Nephron progenitor cell (in vitro differentiated cells): ENCODE data around the gene PRPF6.
A peak's percentile ranks its signal among the peaks of the same experiment; 100 is the strongest.

ENCODE experiments used
- DNase-seq: peaks from one replicate; pipeline ENCODE4 v3.0.0; 2021
- H3K27ac Mint-ChIP-seq: 2 replicates; pipeline ENCODE4 v1.8.0; 2021; ENCODE audit warnings: mild to moderate bottlenecking, moderate library complexity, mixed read lengths
- H3K27me3 Mint-ChIP-seq: 2 replicates; pipeline ENCODE4 v1.8.0; 2021; ENCODE audit warnings: mild to moderate bottlenecking, low read depth, mixed read lengths; ENCODE audit not compliant: poor library complexity
- H3K36me3 Mint-ChIP-seq: 2 replicates; pipeline ENCODE4 v1.8.0; 2021; ENCODE audit warnings: low read depth, mixed read lengths
- H3K4me1 Mint-ChIP-seq: 2 replicates; pipeline ENCODE4 v1.8.0; 2021; ENCODE audit warnings: mixed read lengths
- H3K4me3 Mint-ChIP-seq: 2 replicates; pipeline ENCODE4 v1.8.0; 2021; ENCODE audit warnings: mild to moderate bottlenecking, moderate library complexity, mixed read lengths
- H3K9me3 Mint-ChIP-seq: 2 replicates; pipeline ENCODE4 v1.8.0; 2021; ENCODE audit warnings: mild to moderate bottlenecking, moderate library complexity, mixed read lengths
- TF ChIP-seq, protein P1 (sequence below): fragments of 200-600 bp; sonication (generic); IDR thresholded peaks from 2 replicates; pipeline ENCODE4 v1.5.0; 2021; ENCODE audit warnings: antibody characterized with exemption

PRPF6 gene

DNA sequence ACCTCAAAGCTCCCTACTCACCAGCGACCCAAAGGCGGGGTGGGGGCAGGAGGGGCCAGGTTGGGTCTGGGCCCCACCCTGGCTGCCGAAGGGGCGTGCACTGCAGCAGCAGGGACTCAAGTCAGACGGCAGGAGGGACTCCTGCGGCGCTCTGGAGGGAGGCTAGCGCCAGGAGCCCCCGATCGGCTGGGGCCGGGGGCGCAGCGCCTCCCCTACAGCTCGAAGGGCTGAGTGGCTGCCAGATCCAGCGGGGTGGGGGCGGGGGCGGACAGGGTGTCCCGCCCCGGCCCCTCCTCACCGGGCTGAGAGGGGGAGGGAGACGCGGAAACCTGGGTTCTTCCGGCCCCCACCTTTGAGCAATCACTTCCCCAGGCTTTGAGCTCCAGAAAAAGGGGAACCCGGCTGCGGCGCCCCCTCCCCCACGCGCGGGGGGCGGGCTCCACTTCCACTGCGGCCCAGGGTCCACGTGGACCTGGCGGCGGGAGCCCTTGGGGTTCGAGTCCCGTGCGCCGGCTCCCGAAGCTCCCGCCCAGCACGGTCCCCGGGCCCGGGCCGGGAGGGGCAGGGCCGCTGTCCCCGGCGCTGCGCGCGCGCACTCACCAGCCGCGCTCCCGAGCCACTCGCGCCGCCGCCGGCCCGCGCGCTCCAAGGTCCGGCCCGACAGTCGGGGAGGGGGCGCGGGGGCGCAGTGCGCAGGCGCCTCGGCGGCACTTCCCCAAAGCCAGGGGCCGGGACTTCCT is 98.5 kb downstream of the PRPF6 start, which contains the start of gene RGS19:
Gene RGS19 (minus strand): TSS at position 246 of the 740 bp plus-strand sequence. CDS start 2,632 bp downstream, outside the sequence.
- H3K27me3 Mint-ChIP-seq = peaks cover 33% of the 10 kb centered on the region
- TF ChIP-seq, protein P1, sequence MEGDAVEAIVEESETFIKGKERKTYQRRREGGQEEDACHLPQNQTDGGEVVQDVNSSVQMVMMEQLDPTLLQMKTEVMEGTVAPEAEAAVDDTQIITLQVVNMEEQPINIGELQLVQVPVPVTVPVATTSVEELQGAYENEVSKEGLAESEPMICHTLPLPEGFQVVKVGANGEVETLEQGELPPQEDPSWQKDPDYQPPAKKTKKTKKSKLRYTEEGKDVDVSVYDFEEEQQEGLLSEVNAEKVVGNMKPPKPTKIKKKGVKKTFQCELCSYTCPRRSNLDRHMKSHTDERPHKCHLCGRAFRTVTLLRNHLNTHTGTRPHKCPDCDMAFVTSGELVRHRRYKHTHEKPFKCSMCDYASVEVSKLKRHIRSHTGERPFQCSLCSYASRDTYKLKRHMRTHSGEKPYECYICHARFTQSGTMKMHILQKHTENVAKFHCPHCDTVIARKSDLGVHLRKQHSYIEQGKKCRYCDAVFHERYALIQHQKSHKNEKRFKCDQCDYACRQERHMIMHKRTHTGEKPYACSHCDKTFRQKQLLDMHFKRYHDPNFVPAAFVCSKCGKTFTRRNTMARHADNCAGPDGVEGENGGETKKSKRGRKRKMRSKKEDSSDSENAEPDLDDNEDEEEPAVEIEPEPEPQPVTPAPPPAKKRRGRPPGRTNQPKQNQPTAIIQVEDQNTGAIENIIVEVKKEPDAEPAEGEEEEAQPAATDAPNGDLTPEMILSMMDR = no peak
- H3K27ac Mint-ChIP-seq = peak within 1 kb of the TSS; percentile 39
- no peaks in the 10 kb centered on the region for H3K9me3 Mint-ChIP-seq
- H3K4me1 Mint-ChIP-seq = peaks cover 38% of the 10 kb centered on the region
- peak; percentile 84 for DNase-seq
- peak within 1 kb of the TSS; percentile 82 for H3K4me3 Mint-ChIP-seq
- H3K36me3 Mint-ChIP-seq = no peaks in the 10 kb centered on the region

DNA sequence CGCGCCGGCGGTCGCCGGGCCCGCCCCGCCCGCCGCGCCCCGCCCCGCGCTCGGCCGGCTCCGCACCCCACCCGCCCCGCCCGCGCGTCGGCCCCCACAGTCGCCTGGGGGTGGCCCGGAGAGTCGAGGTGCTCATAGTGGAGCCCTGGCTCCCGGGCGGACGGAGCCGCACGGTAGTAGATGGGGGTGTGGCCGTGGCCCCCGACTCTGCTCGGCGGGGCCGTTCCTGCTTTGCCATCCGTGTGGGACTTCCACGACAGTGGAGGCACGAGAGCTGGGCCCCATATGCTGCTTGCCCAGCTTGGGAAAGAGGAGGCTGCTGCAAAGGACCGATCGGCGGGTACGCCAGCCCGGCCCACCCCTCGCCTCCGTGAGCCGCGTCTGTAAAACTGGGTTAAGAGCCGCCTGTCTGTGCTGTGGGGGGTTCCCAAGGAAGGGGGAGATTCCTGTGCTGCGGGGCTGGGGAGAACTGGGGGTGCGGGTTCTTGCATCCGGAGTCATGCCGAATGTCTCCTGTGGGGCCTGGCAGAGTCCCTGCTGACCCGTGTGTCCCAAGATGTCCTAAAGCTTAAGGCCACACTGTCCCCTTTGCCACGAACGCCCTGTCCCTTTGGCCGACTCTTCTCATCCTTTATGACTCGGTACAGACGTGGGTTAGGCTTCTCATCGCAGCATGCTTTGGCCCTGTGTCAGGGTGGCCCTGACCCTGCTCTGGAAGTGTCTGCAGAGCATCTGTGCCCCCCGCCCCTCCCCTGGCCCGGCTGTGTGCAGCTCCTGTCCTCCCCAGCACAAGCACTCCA is 99.3 kb downstream of the PRPF6 start, which contains the start of gene OPRL1:
Gene OPRL1 (plus strand): TSS at position 70 of the 800 bp plus-strand sequence. CDS start 12,639 bp downstream, outside the sequence.
- H3K27me3 Mint-ChIP-seq = peaks cover 41% of the 10 kb centered on the region
- peaks cover 39% of the 10 kb centered on the region for H3K4me1 Mint-ChIP-seq
- peak within 1 kb of the TSS; percentile 39 for H3K27ac Mint-ChIP-seq
- TF ChIP-seq, protein P1 = no peak
- H3K9me3 Mint-ChIP-seq = no peaks in the 10 kb centered on the region
- no peaks in the 10 kb centered on the region for H3K36me3 Mint-ChIP-seq
- no peak for DNase-seq
- H3K4me3 Mint-ChIP-seq = peak within 1 kb of the TSS; percentile 82

DNA sequence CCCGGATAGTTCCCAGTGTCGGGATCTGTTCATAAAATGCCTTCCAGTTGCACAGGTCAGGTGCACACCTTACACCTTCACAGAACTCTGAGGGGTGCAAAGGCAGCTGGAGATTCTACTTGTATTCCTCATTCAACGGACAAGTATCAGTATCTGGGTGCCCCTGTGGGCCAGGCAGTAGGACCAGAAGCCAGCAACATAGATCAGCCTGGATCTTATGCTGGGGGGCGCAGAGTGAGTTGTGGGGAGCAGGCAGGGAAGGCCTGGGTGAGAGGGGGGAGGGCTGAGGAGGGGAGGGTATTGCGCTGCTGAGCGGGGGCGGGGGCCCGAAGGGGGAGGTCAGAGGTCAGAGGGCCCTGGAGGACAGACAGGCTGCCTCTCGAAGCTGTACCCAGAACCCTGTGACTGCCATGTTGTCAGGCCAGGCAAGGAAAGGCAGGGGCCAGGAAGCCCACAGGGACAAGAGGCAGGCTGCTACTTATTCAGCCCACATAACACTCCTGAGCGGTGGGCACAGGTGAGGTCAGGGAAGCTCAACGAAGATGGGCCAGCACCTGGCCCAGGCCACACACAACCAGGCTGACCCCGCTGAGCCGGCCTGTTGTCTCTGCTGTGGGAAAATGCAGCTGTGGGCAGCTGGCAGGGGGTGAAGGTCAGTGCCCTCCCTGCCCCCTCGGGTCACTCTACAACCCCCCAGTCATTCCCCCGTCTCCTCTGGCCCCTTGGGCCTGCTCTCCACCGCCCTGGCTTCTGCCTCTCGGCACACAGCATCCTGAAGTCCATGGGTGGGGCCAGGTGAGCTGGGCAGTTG is 100.1 kb downstream of the PRPF6 start:
- H3K4me3 Mint-ChIP-seq = peak overlapping the region; percentile 82
- DNase-seq = no peak
- H3K36me3 Mint-ChIP-seq = no peaks in the 10 kb centered on the region
- no peaks in the 10 kb centered on the region for H3K9me3 Mint-ChIP-seq
- peaks cover 39% of the 10 kb centered on the region for H3K4me1 Mint-ChIP-seq
- TF ChIP-seq, protein P1 = no peak
- H3K27me3 Mint-ChIP-seq = peaks cover 49% of the 10 kb centered on the region
- no peak overlapping the region for H3K27ac Mint-ChIP-seq

DNA sequence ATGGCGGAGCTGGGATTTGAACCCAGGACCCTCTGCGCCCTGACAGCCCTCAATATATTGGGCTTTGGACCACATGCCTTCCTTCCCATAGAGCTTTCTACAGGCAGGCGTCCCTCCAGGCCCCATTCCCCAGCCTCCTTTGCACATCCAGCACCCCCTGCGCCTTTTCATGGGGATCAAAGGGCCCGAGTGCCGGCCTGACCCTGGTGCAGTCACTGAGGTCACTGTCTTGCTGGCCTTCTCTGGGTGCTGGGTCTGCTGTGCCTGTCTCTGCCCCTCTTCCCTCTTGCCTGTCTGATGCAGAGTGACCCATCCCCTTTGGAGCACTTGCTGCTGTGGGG is 100.7 kb downstream of the PRPF6 start:
- DNase-seq = no peak
- TF ChIP-seq, protein P1 = no peak
- peak overlapping the region; percentile 65 for H3K4me3 Mint-ChIP-seq
- peaks cover 3% of the 10 kb centered on the region for H3K9me3 Mint-ChIP-seq
- no peaks in the 10 kb centered on the region for H3K36me3 Mint-ChIP-seq
- H3K27me3 Mint-ChIP-seq = peaks cover 54% of the 10 kb centered on the region
- H3K27ac Mint-ChIP-seq = no peak overlapping the region
- H3K4me1 Mint-ChIP-seq = peaks cover 39% of the 10 kb centered on the region

DNA sequence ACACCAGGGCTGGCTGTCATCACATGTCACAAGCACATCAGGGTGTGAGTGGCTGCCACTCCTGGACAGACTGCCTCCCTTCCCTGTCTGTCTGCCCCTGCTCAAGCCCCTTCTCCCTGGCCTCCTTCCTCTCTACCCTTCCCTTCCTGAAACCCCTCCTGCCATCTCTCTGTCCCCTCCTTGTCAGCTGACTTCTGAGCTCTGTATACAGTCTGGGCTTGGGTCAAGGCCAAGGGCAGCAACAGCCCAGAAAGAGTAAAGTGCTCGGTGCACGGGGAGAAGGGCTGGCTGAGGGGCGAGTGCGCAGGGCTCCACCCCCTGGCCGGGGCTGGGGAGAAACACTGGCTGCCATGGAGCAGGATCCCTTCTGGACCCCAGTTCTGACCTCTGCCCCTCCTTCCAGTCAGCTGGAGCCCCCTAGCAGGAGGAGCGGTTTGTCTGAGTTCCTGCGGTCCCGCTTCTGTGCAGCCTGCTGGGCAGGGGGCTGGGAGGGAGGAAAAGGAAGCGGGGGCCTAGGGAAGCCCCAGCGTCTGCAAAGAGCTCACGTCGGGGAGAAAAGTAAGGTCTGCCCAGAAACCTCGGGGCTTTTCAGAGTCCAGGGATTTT is 101.3 kb downstream of the PRPF6 start:
- no peak overlapping the region for H3K27ac Mint-ChIP-seq
- H3K36me3 Mint-ChIP-seq = no peaks in the 10 kb centered on the region
- TF ChIP-seq, protein P1 = no peak
- H3K27me3 Mint-ChIP-seq = peaks cover 58% of the 10 kb centered on the region
- DNase-seq = peak; percentile 41
- peaks cover 6% of the 10 kb centered on the region for H3K9me3 Mint-ChIP-seq
- peak overlapping the region; percentile 49 for H3K4me3 Mint-ChIP-seq
- H3K4me1 Mint-ChIP-seq = peaks cover 39% of the 10 kb centered on the region
